H1 (cell line): ENCODE results near the gene THOC6. TPM values are rescaled to one million over a fixed set of nuclear protein-coding genes. Genes with fewer than 3 reads are reported as not detected.

ENCODE experiments used
- CTCF ChIA-PET: fragments of 300-600 bp; sonication (Branson Sonifier 250); formaldehyde crosslinking; loops from one replicate; lab custom pipeline; 2021; ENCODE audit not compliant: partially characterized antibody; lab: Charles Lee
- POLR2A ChIA-PET: fragments of 300-600 bp; sonication (Branson Sonifier 250); formaldehyde crosslinking; loops from one replicate; lab custom pipeline; 2021; ENCODE audit warnings: inconsistent platforms; ENCODE audit not compliant: partially characterized antibody; lab: Charles Lee
- DNase-seq, 2 experiments: peaks; one replicate each; pipeline versions ENCODE4 v3.0.0 to v3.0.0-alpha.2; 2010 to 2022; ENCODE audit warnings: low spot score in 2 of 2, low read depth in 1 of 2, mixed read lengths in 1 of 2
- FAIRE-seq: peaks from 2 replicates; lab custom pipeline; 2011; peaks lifted over from hg19 to GRCh38; lab: Jason Lieb, UNC
- H2AFZ ChIP-seq: 2 replicates; pipeline ENCODE4 v1.8.1; 2012; ENCODE audit warnings: low read length, inconsistent platforms
- H2AK5ac ChIP-seq: 2 replicates; pipeline ENCODE4 v1.6.1; 2013; ENCODE audit warnings: low read depth, low read length
- H2BK120ac ChIP-seq: replicated peaks from 2 replicates; pipeline ENCODE3; 2013; ENCODE audit warnings: low read depth, low read length, inconsistent platforms
- H2BK12ac ChIP-seq: 2 replicates; pipeline ENCODE4 v1.6.1; 2013; ENCODE audit warnings: low read depth, low read length
- H2BK15ac ChIP-seq: 2 replicates; pipeline ENCODE4 v1.6.1; 2013; ENCODE audit warnings: low read length
- H2BK20ac ChIP-seq: 2 replicates; pipeline ENCODE4 v1.6.1; 2013; ENCODE audit warnings: low read length
- H2BK5ac ChIP-seq: 2 replicates; pipeline ENCODE4 v1.6.1; 2013; ENCODE audit warnings: low read depth, low read length
- H3K14ac ChIP-seq: 2 replicates; pipeline ENCODE4 v1.6.1; 2013; ENCODE audit warnings: inconsistent platforms; ENCODE audit not compliant: insufficient read length
- H3K18ac ChIP-seq: 2 replicates; pipeline ENCODE4 v1.6.1; 2013; ENCODE audit warnings: low read length; ENCODE audit errors: extremely low read depth
- H3K23ac ChIP-seq: 2 replicates; pipeline ENCODE4 v1.6.1; 2013; ENCODE audit warnings: inconsistent platforms; ENCODE audit not compliant: insufficient read length
- H3K23me2 ChIP-seq: 2 replicates; pipeline ENCODE4 v1.6.1; 2013; ENCODE audit warnings: low read depth, low read length
- H3K27ac ChIP-seq: 2 replicates; pipeline ENCODE4 v1.6.1; 2011; ENCODE audit warnings: low read depth, low read length, inconsistent platforms
- H3K27me3 ChIP-seq, 4 experiments: replicated peaks in 1 of 4; 1 replicate in 1 of 4; 2 replicates in 3 of 4; pipeline versions ENCODE4 v1.6.1 to v1.8.1; 2011 to 2013; ENCODE audit warnings: low read length in 3 of 4, mild to moderate bottlenecking in 3 of 4, inconsistent platforms in 2 of 4, mixed read lengths in 2 of 4, moderate library complexity in 1 of 4; ENCODE audit not compliant: control insufficient read depth in 3 of 4, insufficient read depth in 3 of 4; ENCODE audit errors: extremely low read depth in 1 of 4
- H3K36me3 ChIP-seq, 4 experiments: 2 replicates each; pipeline versions ENCODE4 v1.6.1 to v1.8.1; 2011 to 2013; ENCODE audit warnings: mild to moderate bottlenecking in 4 of 4, low read length in 3 of 4, moderate library complexity in 2 of 4, control low read depth in 1 of 4, inconsistent platforms in 1 of 4; ENCODE audit not compliant: insufficient read depth in 4 of 4, control insufficient read depth in 2 of 4
- H3K4ac ChIP-seq: replicated peaks from 2 replicates; pipeline ENCODE3; 2013; ENCODE audit warnings: low read length, low read depth, mixed read lengths, inconsistent platforms; ENCODE audit not compliant: insufficient read length
- H3K4me1 ChIP-seq, 4 experiments: replicated peaks in 1 of 4; 1 replicate in 1 of 4; 2 replicates in 3 of 4; pipeline versions ENCODE4 v1.6.1 to v1.8.1; 2011 to 2013; ENCODE audit warnings: low read length in 3 of 4, inconsistent platforms in 2 of 4, mixed read lengths in 1 of 4; ENCODE audit not compliant: insufficient read depth in 4 of 4, control insufficient read depth in 3 of 4
- H3K4me2 ChIP-seq, 2 experiments: 2 replicates each; pipeline versions ENCODE4 v1.6.1 to v1.8.1; 2011 to 2013; ENCODE audit warnings: low read depth in 2 of 2, low read length in 2 of 2, control low read depth in 1 of 2, inconsistent platforms in 1 of 2, mild to moderate bottlenecking in 1 of 2; ENCODE audit not compliant: insufficient read depth in 1 of 2
- H3K4me3 ChIP-seq, 4 experiments: fragments of 200-600, 300-600 bp in 1 of 4; sonication (generic), shearing (Covaris generic), sonication (Bioruptor Twin) in 1 of 4; 2 replicates each; pipeline versions ENCODE4 v1.5.1 to v1.8.1; 2011 to 2016; ENCODE audit warnings: low read length in 4 of 4, low read depth in 3 of 4, control low read depth in 2 of 4, inconsistent platforms in 2 of 4, mild to moderate bottlenecking in 2 of 4, mixed read lengths in 1 of 4, moderate library complexity in 1 of 4; ENCODE audit not compliant: insufficient read depth in 2 of 4; ENCODE audit errors: extremely low read depth in 1 of 4
- H3K56ac ChIP-seq: replicated peaks from 2 replicates; pipeline ENCODE3; 2013; ENCODE audit warnings: low read depth, mild to moderate bottlenecking, mixed read lengths, low read length, inconsistent platforms; ENCODE audit not compliant: insufficient read length
- H3K79me1 ChIP-seq: 2 replicates; pipeline ENCODE4 v1.6.1; 2013; ENCODE audit warnings: low read depth, low read length, control low read depth
- H3K79me2 ChIP-seq, 2 experiments: 2 replicates each; pipeline versions ENCODE4 v1.6.1 to v1.8.1; 2012 to 2013; ENCODE audit warnings: low read length in 2 of 2, mild to moderate bottlenecking in 2 of 2, inconsistent platforms in 1 of 2; ENCODE audit not compliant: insufficient read depth in 2 of 2, control insufficient read depth in 1 of 2
- H3K9ac ChIP-seq, 4 experiments: replicated peaks in 1 of 4; 1 replicate in 1 of 4; 2 replicates in 3 of 4; pipeline versions ENCODE4 v1.6.1 to v1.8.1; 2011 to 2013; ENCODE audit warnings: low read depth in 3 of 4, low read length in 3 of 4, control low read depth in 2 of 4, mild to moderate bottlenecking in 2 of 4, moderate library complexity in 2 of 4, inconsistent platforms in 1 of 4; ENCODE audit errors: extremely low read depth in 1 of 4
- H3K9me3 ChIP-seq, 2 experiments: 2 replicates each; pipeline versions ENCODE4 v1.6.1 to v1.8.1; 2012 to 2013; ENCODE audit warnings: mild to moderate bottlenecking in 2 of 2, moderate library complexity in 2 of 2, control low read depth in 1 of 2, inconsistent platforms in 1 of 2, low read depth in 1 of 2, low read length in 1 of 2, mixed read lengths in 1 of 2; ENCODE audit not compliant: insufficient read depth in 2 of 2
- H4K20me1 ChIP-seq, 2 experiments: replicated peaks in 1 of 2; 2 replicates each; pipeline versions ENCODE3 to v1.8.1; 2011 to 2013; ENCODE audit warnings: inconsistent platforms in 2 of 2, low read length in 2 of 2, mild to moderate bottlenecking in 1 of 2; ENCODE audit not compliant: insufficient read depth in 2 of 2, control insufficient read depth in 1 of 2
- H4K5ac ChIP-seq: 2 replicates; pipeline ENCODE4 v1.6.1; 2013; ENCODE audit warnings: low read length, low read depth, mixed read lengths, inconsistent platforms; ENCODE audit not compliant: insufficient read length
- H4K8ac ChIP-seq: 2 replicates; pipeline ENCODE4 v1.8.0; 2013; ENCODE audit warnings: mild to moderate bottlenecking, moderate library complexity, low read length, inconsistent platforms; ENCODE audit not compliant: insufficient read depth; ENCODE audit errors: extremely low read depth
- H4K91ac ChIP-seq: replicated peaks from 2 replicates; pipeline ENCODE3; 2013; ENCODE audit warnings: low read length, mixed read lengths, inconsistent platforms; ENCODE audit not compliant: insufficient read length
- ASH2L ChIP-seq: fragments of 200-600, 300-600 bp; sonication (generic); IDR thresholded peaks from one replicate; pipeline ENCODE4 v1.7.1; 2017; ENCODE audit warnings: low read length
- CHD1 ChIP-seq: IDR thresholded peaks from 2 replicates; pipeline ENCODE4 v1.6.1; 2012; ENCODE audit warnings: low read depth, low read length, improper control_type of control experiment
- CREB1 ChIP-seq: IDR thresholded peaks from 2 replicates; pipeline ENCODE4 v1.6.1; 2012; ENCODE audit warnings: inconsistent platforms
- CTBP2 ChIP-seq: IDR thresholded peaks from 2 replicates; pipeline ENCODE4 v1.7.0; 2011; ENCODE audit warnings: borderline replicate concordance, mild to moderate bottlenecking, moderate library complexity, mixed read lengths, low read length; ENCODE audit not compliant: insufficient read depth, insufficient read length
- HDAC2 ChIP-seq, 2 experiments: fragments of 300-600 bp in 1 of 2; sonication (generic) in 1 of 2; IDR thresholded peaks; 2 replicates each; pipeline ENCODE4 v1.6.1; 2011 to 2012; ENCODE audit warnings: low read depth in 2 of 2, low read length in 2 of 2, mild to moderate bottlenecking in 2 of 2, moderate library complexity in 2 of 2, borderline replicate concordance in 1 of 2, inconsistent platforms in 1 of 2
- PHF8 ChIP-seq: fragments of 200-600 bp; sonication (generic); conservative IDR thresholded peaks from 2 replicates; pipeline ENCODE4 v1.7.1; 2012; ENCODE audit warnings: low read depth, mild to moderate bottlenecking, inconsistent platforms, low read length, moderate library complexity
- RBBP5 ChIP-seq: IDR thresholded peaks from 2 replicates; pipeline ENCODE4 v1.7.1; 2012; ENCODE audit warnings: low read depth, mild to moderate bottlenecking, inconsistent platforms, low read length, moderate library complexity, borderline replicate concordance
- RXRA ChIP-seq: IDR thresholded peaks from 2 replicates; pipeline ENCODE4 v1.6.1; 2011; ENCODE audit warnings: low read depth, mild to moderate bottlenecking, low read length, moderate library complexity; ENCODE audit not compliant: insufficient read depth
- TAF1 ChIP-seq: IDR thresholded peaks from 2 replicates; pipeline ENCODE4 v1.6.1; 2011; ENCODE audit warnings: mild to moderate bottlenecking, low read depth, low read length
- WGBS, 2 experiments: shearing (Covaris generic) in 1 of 2; methylation state at CpG; one replicate each; pipeline versions ENCODE4 v1.1.6 to v1.1.7; 2013 to 2015; ENCODE audit warnings: low lambda C conversion rate in 2 of 2, mixed read lengths in 2 of 2, inconsistent platforms in 1 of 2, low coverage in 1 of 2, missing lambda C conversion rate in 1 of 2; ENCODE audit not compliant: insufficient replicate concordance in 2 of 2, insufficient coverage in 1 of 2, insufficient read length in 1 of 2; ENCODE audit errors: extremely low coverage in 1 of 2, missing lambda C conversion rate in 1 of 2; 5-methylcytosine and 5-hydroxymethylcytosine counted together
- polyA plus RNA-seq, 7 experiments: library from polyadenylated mRNA; depleted of rRNA in 3 of 7; stranded (reverse) in 5 of 7; unstranded in 2 of 7; fragments of >200 nt in 5 of 7; fragments of 200-250 nt in 2 of 7; gene quantifications; 1 replicate in 5 of 7; 2 replicates in 1 of 7; 4 replicates in 1 of 7; pipeline versions ENCODE4 v1.2.1 to v1.2.3, GENCODE V29; 2011 to 2013; ENCODE audit warnings: missing spikeins in 2 of 7, mixed read lengths in 2 of 7
- total RNA-seq: library from RNA; stranded (reverse); fragmentation: NEBNext Ultra II Directional; extraction: Animal tissue kit (Norgen Biotek cat#: 25700); gene quantifications from 2 replicates; pipeline ENCODE4 v1.2.1, GENCODE V29; 2021
- TF ChIP-seq, protein P1 (sequence below): IDR thresholded peaks from 2 replicates; pipeline ENCODE4 v1.6.1; 2012; ENCODE audit warnings: low read length, inconsistent platforms

The THOC6 gene
- total and polyA plus RNA-seq, 2 of the 8 experiments (the other 6 are each of a cell fraction or from before 2014, with no cell fraction given), result 78.5 to 111 TPM

DNA sequence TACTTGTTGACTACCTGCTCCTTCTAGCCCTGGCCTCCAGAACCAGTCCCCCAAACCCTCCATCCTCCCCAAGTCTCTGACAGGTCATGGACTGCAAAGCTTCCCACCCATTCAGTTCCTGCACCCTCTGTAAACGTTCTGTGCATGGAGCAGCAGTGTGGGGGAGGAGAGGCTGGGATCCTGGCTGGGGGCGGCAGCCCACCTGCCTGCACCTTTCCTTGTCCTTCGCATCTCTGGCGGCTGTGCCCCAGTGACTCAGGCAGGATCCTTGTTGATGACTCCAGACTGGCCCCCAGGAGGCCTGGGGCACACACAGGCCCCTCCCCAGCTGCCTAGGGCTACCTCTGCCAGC is 42.0 kb upstream of the THOC6 start:
- H2BK120ac ChIP-seq, result peak overlapping the region; percentile 68
- peak overlapping the region; percentile 54 for H3K56ac ChIP-seq
- no peak overlapping the region for H3K14ac ChIP-seq
- POLR2A ChIA-PET, result interaction anchor here (0.6 to 25.4 kb wide), 10 partner anchors 9 to 117 kb away, joined by 5 to 455 read pairs (median 18); partner anchors contain the start of genes CLDN6, HCFC1R1, KREMEN2 and PAQR4
- peaks cover 0 to 8% of the 10 kb centered on the region in 2 experiments; a peak in 2 of 4 replicates for H3K79me2 ChIP-seq
- DNase-seq, result no peak
- H2AK5ac ChIP-seq, result peak overlapping the region; percentile 68; the same call in 1 of the 2 replicates
- H2BK12ac ChIP-seq, result peak overlapping the region; percentile 86; the same call in 1 of the 2 replicates
- H3K9ac ChIP-seq, result no peak overlapping the region; a peak in 3 of 7 replicates
- peaks cover 3 to 23% (median 14%) of the 10 kb centered on the region in 4 experiments for H3K4me1 ChIP-seq
- no peak overlapping the region for H3K23ac ChIP-seq
- no peak overlapping the region for H2AFZ ChIP-seq
- H3K18ac ChIP-seq, result peak overlapping the region; percentile 66
- peaks cover 5% of the 10 kb centered on the region for H3K79me1 ChIP-seq
- H3K9me3 ChIP-seq, result no peaks in the 10 kb centered on the region
- 24% methylated on average over 4 of the region's 4 CpGs; no CpG with 5 or more reads in 1 of the 2 experiments for WGBS, 2 experiments
- H3K36me3 ChIP-seq, result peaks cover 0 to 6% (median under 1%) of the 10 kb centered on the region in 4 experiments; a peak in 4 of 8 replicates
- H3K23me2 ChIP-seq, result peaks cover 12% of the 10 kb centered on the region; the same call in 1 of the 2 replicates
- peak overlapping the region; percentile 7 to 78 (median 11); a peak in 4 of 8 replicates for H3K4me3 ChIP-seq
- 0 out of 2 replicates have a peak overlapping the region, but pooled peaks have one; percentile 28 for H3K27ac ChIP-seq
- peak overlapping the region; percentile 92; the same call in 1 of the 2 replicates for H2BK15ac ChIP-seq
- no peak for FAIRE-seq
- H4K91ac ChIP-seq, result peak overlapping the region; percentile 95
- H3K27me3 ChIP-seq, result no peaks in the 10 kb centered on the region; a peak in 1 of 7 replicates
- peak overlapping the region; percentile 38 to 93 for H3K4me2 ChIP-seq
- H2BK20ac ChIP-seq, result peak overlapping the region; percentile 17
- TF ChIP-seq HDAC2 (IDR thresholded peaks at IDR 0.05; ENCODE audit: borderline replicate concordance in 1 of 2, low read depth in 2 of 2, low read length in 2 of 2), result no peak
- TF ChIP-seq TAF1, result no peak
- no peak for TF ChIP-seq CHD1
- TF ChIP-seq ASH2L, result peak; percentile 69
- no peak for TF ChIP-seq CREB1
- TF ChIP-seq RXRA, result no peak
- TF ChIP-seq CTBP2, result no peak
- 0 out of 2 replicates have a peak, but pooled peaks have one; percentile 47 for TF ChIP-seq RBBP5
- TF ChIP-seq, protein P1, sequence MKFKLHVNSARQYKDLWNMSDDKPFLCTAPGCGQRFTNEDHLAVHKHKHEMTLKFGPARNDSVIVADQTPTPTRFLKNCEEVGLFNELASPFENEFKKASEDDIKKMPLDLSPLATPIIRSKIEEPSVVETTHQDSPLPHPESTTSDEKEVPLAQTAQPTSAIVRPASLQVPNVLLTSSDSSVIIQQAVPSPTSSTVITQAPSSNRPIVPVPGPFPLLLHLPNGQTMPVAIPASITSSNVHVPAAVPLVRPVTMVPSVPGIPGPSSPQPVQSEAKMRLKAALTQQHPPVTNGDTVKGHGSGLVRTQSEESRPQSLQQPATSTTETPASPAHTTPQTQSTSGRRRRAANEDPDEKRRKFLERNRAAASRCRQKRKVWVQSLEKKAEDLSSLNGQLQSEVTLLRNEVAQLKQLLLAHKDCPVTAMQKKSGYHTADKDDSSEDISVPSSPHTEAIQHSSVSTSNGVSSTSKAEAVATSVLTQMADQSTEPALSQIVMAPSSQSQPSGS, result no peak
- no peak for TF ChIP-seq PHF8
- TF ChIP-seq, all 59 proteins: peak for 2
- Histone ChIP-seq H3K4ac (peak overlapping the region; percentile 83), H2BK5ac (peak overlapping the region; percentile 97), H4K8ac (peak overlapping the region; percentile 11), H4K5ac (peak overlapping the region; percentile 78), H4K20me1 (peaks cover 9 to 16% of the 10 kb centered on the region in 2 experiments)
- CTCF ChIA-PET, result interaction anchor here (0.7 to 3.7 kb wide), 12 partner anchors 10 to 214 kb away, joined by 3 to 27 read pairs (median 6); partner anchors contain the start of gene PAQR4
